HEK293 (cell line): ENCODE data around the gene IDH1.

Experiments
- GLI4 ChIP-seq: fragments of 450-650 bp; formaldehyde crosslinking; IDR thresholded peaks from 2 replicates; pipeline ENCODE4 v1.5.1; 2016; ENCODE audit warnings: missing biosample characterization, missing genetic modification characterization
- YY1 ChIP-seq: fragments of 450-650 bp; formaldehyde crosslinking; IDR thresholded peaks from 2 replicates; pipeline ENCODE4 v1.5.1; 2018; ENCODE audit warnings: missing biosample characterization, missing genetic modification characterization
- ZEB2 ChIP-seq: fragments of 450-650 bp; formaldehyde crosslinking; IDR thresholded peaks from 2 replicates; pipeline ENCODE4 v1.5.1; 2016; ENCODE audit warnings: missing biosample characterization, missing genetic modification characterization
- ZNF10 ChIP-seq: fragments of 450-650 bp; formaldehyde crosslinking; IDR thresholded peaks from 2 replicates; pipeline ENCODE4 v1.5.1; 2017; ENCODE audit warnings: missing biosample characterization, missing genetic modification characterization
- ZNF114 ChIP-seq: fragments of 450-650 bp; formaldehyde crosslinking; IDR thresholded peaks from 2 replicates; pipeline ENCODE4 v1.5.0; 2017; ENCODE audit warnings: missing biosample characterization, missing genetic modification characterization
- ZNF157 ChIP-seq: fragments of 450-650 bp; formaldehyde crosslinking; IDR thresholded peaks from 2 replicates; pipeline ENCODE4 v1.5.1; 2016; ENCODE audit warnings: missing biosample characterization, missing genetic modification characterization
- ZNF596 ChIP-seq: fragments of 450-650 bp; IDR thresholded peaks from 2 replicates; pipeline ENCODE4 v1.5.0; 2018; ENCODE audit warnings: missing biosample characterization, mild to moderate bottlenecking, missing genetic modification characterization, moderate library complexity
- ZNF670 ChIP-seq: fragments of 450-650 bp; formaldehyde crosslinking; IDR thresholded peaks from 2 replicates; pipeline ENCODE4 v1.5.1; 2016; ENCODE audit warnings: missing biosample characterization, missing genetic modification characterization, low read depth
- ZNF791 ChIP-seq: fragments of 450-650 bp; formaldehyde crosslinking; IDR thresholded peaks from 2 replicates; pipeline ENCODE4 v1.5.1; 2016; ENCODE audit warnings: missing biosample characterization, missing genetic modification characterization
- ZNF837 ChIP-seq: fragments of 450-650 bp; formaldehyde crosslinking; IDR thresholded peaks from 2 replicates; pipeline ENCODE4 v1.5.1; 2016; ENCODE audit warnings: missing biosample characterization, missing genetic modification characterization
- TF ChIP-seq, protein P1 (sequence below): fragments of 450-650 bp; formaldehyde crosslinking; IDR thresholded peaks from 2 replicates; pipeline ENCODE4 v1.5.1; 2016; ENCODE audit warnings: missing biosample characterization, missing genetic modification characterization
- TF ChIP-seq, protein P2 (sequence below): fragments of 450-650 bp; formaldehyde crosslinking; IDR thresholded peaks from 2 replicates; pipeline ENCODE4 v1.5.1; 2016; ENCODE audit warnings: missing biosample characterization, missing genetic modification characterization
- TF ChIP-seq, protein P3 (sequence below): fragments of 450-650 bp; formaldehyde crosslinking; IDR thresholded peaks from 2 replicates; pipeline ENCODE4 v1.5.1; 2016; ENCODE audit warnings: missing biosample characterization, missing genetic modification characterization
- TF ChIP-seq, protein P4 (sequence below): fragments of 450-650 bp; formaldehyde crosslinking; IDR thresholded peaks from 2 replicates; pipeline ENCODE4 v1.5.1; 2016; ENCODE audit warnings: missing biosample characterization, missing genetic modification characterization

DNA sequence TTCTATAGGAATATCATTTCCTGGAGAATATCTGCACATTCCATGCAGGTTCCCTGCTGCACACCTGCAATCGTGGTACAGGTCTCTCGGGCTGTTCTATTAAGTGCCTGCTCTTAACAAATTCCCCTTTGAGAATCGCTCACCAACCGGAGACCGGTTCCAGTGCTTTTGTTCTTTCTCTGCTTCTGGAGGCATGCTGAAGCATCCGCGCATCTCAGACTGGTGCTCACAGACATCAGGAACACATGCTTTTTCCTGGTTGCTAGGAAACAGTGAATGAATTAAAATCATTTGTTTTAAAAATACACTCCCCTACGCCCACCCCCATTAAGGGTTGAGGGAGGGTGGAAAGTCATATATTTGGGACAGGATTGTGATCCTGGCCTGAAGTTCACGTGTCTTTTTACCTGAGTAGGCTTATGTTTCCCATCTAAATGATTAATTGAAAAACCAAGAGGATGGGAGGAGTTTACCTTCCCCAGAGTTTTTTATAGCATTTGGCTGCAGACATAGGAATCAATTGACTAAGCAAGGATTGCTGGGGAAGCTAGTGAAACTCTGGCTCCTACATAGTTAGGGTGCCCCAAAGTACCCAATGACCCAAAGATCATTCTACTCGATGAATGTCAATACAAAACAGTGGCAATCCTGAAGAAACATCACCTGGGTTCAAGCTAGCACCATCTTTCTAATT is 64.9 kb downstream of the IDH1 start, which contains the start of gene C2orf80:
- TF ChIP-seq YY1 (tag by site-specific recombination), result no peak
- no peak for TF ChIP-seq ZNF114 (tag by site-specific recombination)
- no peak for TF ChIP-seq ZNF157 (tag by site-specific recombination)
- TF ChIP-seq, protein P1, sequence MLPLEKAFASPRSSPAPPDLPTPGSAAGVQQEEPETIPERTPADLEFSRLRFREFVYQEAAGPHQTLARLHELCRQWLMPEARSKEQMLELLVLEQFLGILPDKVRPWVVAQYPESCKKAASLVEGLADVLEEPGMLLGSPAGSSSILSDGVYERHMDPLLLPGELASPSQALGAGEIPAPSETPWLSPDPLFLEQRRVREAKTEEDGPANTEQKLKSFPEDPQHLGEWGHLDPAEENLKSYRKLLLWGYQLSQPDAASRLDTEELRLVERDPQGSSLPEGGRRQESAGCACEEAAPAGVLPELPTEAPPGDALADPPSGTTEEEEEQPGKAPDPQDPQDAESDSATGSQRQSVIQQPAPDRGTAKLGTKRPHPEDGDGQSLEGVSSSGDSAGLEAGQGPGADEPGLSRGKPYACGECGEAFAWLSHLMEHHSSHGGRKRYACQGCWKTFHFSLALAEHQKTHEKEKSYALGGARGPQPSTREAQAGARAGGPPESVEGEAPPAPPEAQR (tag by site-specific recombination), result no peak
- TF ChIP-seq, protein P2, sequence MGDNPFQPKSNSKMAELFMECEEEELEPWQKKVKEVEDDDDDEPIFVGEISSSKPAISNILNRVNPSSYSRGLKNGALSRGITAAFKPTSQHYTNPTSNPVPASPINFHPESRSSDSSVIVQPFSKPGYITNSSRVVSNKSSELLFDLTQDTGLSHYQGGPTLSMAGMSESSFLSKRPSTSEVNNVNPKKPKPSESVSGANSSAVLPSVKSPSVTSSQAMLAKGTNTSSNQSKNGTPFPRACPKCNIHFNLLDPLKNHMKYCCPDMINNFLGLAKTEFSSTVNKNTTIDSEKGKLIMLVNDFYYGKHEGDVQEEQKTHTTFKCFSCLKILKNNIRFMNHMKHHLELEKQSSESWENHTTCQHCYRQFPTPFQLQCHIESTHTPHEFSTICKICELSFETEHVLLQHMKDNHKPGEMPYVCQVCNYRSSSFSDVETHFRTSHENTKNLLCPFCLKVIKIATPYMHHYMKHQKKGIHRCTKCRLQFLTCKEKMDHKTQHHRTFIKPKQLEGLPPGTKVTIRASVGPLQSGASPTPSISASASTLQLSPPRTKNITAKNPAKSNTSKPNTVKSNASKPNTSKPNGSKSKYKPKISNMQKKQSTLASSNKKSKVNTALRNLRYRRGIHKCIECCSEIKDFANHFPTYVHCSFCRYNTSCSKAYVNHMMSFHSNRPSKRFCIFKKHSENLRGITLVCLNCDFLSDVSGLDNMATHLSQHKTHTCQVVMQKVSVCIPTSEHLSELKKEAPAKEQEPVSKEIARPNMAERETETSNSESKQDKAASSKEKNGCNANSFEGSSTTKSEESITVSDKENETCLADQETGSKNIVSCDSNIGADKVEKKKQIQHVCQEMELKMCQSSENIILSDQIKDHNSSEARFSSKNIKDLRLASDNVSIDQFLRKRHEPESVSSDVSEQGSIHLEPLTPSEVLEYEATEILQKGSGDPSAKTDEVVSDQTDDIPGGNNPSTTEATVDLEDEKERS (tag by site-specific recombination), result no peak
- no peak for TF ChIP-seq GLI4 (tag by site-specific recombination)
- no peak for TF ChIP-seq ZNF10 (tag by site-specific recombination)
- TF ChIP-seq, protein P3, sequence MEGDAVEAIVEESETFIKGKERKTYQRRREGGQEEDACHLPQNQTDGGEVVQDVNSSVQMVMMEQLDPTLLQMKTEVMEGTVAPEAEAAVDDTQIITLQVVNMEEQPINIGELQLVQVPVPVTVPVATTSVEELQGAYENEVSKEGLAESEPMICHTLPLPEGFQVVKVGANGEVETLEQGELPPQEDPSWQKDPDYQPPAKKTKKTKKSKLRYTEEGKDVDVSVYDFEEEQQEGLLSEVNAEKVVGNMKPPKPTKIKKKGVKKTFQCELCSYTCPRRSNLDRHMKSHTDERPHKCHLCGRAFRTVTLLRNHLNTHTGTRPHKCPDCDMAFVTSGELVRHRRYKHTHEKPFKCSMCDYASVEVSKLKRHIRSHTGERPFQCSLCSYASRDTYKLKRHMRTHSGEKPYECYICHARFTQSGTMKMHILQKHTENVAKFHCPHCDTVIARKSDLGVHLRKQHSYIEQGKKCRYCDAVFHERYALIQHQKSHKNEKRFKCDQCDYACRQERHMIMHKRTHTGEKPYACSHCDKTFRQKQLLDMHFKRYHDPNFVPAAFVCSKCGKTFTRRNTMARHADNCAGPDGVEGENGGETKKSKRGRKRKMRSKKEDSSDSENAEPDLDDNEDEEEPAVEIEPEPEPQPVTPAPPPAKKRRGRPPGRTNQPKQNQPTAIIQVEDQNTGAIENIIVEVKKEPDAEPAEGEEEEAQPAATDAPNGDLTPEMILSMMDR (tag by site-specific recombination), result no peak
- TF ChIP-seq ZEB2 (tag by site-specific recombination), result no peak
- TF ChIP-seq ZNF670 (tag by site-specific recombination), result no peak
- TF ChIP-seq ZNF791 (tag by site-specific recombination), result no peak
- TF ChIP-seq ZNF837 (tag by site-specific recombination), result no peak
- no peak for TF ChIP-seq ZNF596 (tag by site-specific recombination)
- TF ChIP-seq, protein P4, sequence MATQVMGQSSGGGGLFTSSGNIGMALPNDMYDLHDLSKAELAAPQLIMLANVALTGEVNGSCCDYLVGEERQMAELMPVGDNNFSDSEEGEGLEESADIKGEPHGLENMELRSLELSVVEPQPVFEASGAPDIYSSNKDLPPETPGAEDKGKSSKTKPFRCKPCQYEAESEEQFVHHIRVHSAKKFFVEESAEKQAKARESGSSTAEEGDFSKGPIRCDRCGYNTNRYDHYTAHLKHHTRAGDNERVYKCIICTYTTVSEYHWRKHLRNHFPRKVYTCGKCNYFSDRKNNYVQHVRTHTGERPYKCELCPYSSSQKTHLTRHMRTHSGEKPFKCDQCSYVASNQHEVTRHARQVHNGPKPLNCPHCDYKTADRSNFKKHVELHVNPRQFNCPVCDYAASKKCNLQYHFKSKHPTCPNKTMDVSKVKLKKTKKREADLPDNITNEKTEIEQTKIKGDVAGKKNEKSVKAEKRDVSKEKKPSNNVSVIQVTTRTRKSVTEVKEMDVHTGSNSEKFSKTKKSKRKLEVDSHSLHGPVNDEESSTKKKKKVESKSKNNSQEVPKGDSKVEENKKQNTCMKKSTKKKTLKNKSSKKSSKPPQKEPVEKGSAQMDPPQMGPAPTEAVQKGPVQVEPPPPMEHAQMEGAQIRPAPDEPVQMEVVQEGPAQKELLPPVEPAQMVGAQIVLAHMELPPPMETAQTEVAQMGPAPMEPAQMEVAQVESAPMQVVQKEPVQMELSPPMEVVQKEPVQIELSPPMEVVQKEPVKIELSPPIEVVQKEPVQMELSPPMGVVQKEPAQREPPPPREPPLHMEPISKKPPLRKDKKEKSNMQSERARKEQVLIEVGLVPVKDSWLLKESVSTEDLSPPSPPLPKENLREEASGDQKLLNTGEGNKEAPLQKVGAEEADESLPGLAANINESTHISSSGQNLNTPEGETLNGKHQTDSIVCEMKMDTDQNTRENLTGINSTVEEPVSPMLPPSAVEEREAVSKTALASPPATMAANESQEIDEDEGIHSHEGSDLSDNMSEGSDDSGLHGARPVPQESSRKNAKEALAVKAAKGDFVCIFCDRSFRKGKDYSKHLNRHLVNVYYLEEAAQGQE (tag by site-specific recombination), result no peak
